Posterior cingulate gyrus (tissue), 11 donors: ENCODE measurements around the gene RYR2.
A peak's percentile ranks its signal among the peaks of the same experiment; 100 is the strongest.

Experiments used
- DNase-seq, 10 donors: peaks; one replicate each; pipeline versions ENCODE4 v3.0.0 to v3.0.0-alpha.2; 2020 to 2021; ENCODE audit warnings: mixed read lengths in 3 of 10
- intact Hi-C: fragments of 100-400 bp; cut with DNase I; formaldehyde crosslinking; loops from one replicate; pipeline ENCODE4 v1.15.1; 2023

RYR2 gene

GRCh38 chr1:237181743-237182317, 139.8 kb downstream of the RYR2 start:
- intact Hi-C loops: no loop called here
- no peak for DNase-seq

- no peak for DNase-seq
- intact Hi-C loops: no loop called here
These were observed 142.1 kb downstream of the RYR2 start for GRCh38 chr1:237183963-237184540.

GRCh38 chr1:237186675-237187074, 144.7 kb downstream of the RYR2 start:
- DNase-seq: peak in 2 of 10 donors; percentile 77 to 86
- intact Hi-C loops: no loop called here

GRCh38 chr1:237187842-237188241, 145.9 kb downstream of the RYR2 start:
- no peak for DNase-seq
- intact Hi-C loops: no loop called here

- DNase-seq: no peak
These were observed 149.4 kb downstream of the RYR2 start for GRCh38 chr1:237191403-237191802.

GRCh38 chr1:237197470-237198425, 155.8 kb downstream of the RYR2 start:
- intact Hi-C loops: no loop called here
- no peak for DNase-seq

More at GRCh38 chr1:237191403-237191802, 149.4 kb downstream of the RYR2 start:
- intact Hi-C loops: no loop called here

GRCh38 chr1:237199026-237199425, 157.0 kb downstream of the RYR2 start:
- DNase-seq: no peak
- intact Hi-C loops: no loop called here

GRCh38 chr1:237201155-237201554, 159.2 kb downstream of the RYR2 start:
- intact Hi-C loops: no loop called here
- DNase-seq: no peak

GRCh38 chr1:237204841-237205240, 162.9 kb downstream of the RYR2 start:
- no peak for DNase-seq
- intact Hi-C loops: no loop called here

GRCh38 chr1:237205400-237206064, 163.5 kb downstream of the RYR2 start:
- intact Hi-C loops: no loop called here
- DNase-seq: peak in 2 of 10 donors; percentile 75 to 86

- DNase-seq: no peak
- intact Hi-C loops: no loop called here
These were observed 164.1 kb downstream of the RYR2 start for GRCh38 chr1:237206065-237206414.

GRCh38 chr1:237211031-237211430, 169.0 kb downstream of the RYR2 start:
- no peak for DNase-seq
- intact Hi-C loops: no loop called here

- intact Hi-C loops: no loop called here
These were observed 169.6 kb downstream of the RYR2 start for GRCh38 chr1:237211540-237211939.

GRCh38 chr1:237219751-237220642, 178.0 kb downstream of the RYR2 start:
- DNase-seq: no peak
- intact Hi-C loops: no loop called here

More at GRCh38 chr1:237211540-237211939, 169.6 kb downstream of the RYR2 start:
- DNase-seq: no peak

- intact Hi-C loops: no loop called here
- no peak for DNase-seq
These were observed 181.4 kb downstream of the RYR2 start for GRCh38 chr1:237223419-237223818.

- no peak for DNase-seq
- intact Hi-C loops: no loop called here
These were observed 184.4 kb downstream of the RYR2 start for GRCh38 chr1:237226177-237226944.

GRCh38 chr1:237227476-237227875, 185.5 kb downstream of the RYR2 start:
- intact Hi-C loops: no loop called here
- no peak for DNase-seq

GRCh38 chr1:237228421-237228820, 186.4 kb downstream of the RYR2 start:
- DNase-seq: no peak
- intact Hi-C loops: no loop called here

- no peak for DNase-seq
- intact Hi-C loops: no loop called here
These were observed 187.3 kb downstream of the RYR2 start for GRCh38 chr1:237229333-237229732.
